ENCODE data around the gene STEEP1. TPM values are rescaled to one million over a fixed set of nuclear protein-coding genes. Genes with fewer than 3 reads are reported as not detected.
"Not testable (repeated sequence)": the region's sequence is repeated elsewhere in the genome, so short reads cannot be mapped to it uniquely, and the experiment has no call there.

The STEEP1 gene
- total RNA-seq, 2 donors from 2014 or later, result 15.9 to 21.2 TPM

DNA sequence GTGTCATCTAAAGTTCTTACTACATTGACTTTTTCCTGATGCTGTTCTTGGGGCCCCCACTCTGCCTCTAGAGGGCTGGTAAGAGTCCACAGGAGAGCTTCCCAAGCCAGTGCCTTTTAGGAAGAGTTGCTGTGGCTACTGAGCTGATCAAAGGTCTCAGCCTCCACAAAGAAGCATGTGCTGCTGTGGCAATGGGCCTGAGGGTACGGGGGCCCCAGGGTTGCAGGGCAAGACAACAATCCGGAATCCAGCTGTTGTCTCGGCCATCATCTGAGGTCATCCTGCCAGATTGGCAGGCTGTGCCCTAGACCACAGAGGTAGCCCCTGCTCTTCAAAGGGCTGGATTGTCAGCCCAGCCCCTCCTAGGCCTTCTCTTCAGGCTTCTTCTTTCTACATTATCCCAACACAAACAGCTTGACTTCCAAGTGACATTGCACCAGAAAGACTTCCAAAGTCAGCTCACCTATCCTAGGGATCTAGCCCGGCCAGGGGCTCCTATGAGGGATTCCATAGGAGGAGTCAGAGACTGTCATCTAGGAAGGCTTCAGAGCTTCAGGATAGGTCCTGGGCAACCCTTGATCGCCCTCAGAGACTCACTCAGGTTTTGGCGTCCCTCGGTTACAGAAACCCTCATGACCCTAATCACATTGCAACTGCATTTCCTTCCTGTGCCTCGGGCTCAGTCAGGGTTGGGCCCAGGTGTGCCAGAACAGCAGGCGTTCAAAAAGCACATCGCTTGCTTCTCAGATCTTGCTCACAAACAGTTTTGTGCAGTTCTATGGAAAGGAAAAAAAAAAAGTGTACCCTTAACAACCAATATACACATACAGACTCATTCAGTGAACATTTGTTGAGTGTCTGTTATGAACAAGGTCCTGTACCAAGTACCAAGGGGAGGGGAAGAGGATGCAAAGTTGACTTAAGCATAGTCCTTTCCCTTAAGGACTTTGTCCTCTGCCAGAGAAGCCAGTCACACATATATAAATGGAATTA is 69.2 kb downstream of the STEEP1 start:
- DNase-seq (no peak), ATAC-seq (peak; percentile 54)
- intact Hi-C loops (cut with DNase I, micrococcal nuclease), result no loop called here

DNA sequence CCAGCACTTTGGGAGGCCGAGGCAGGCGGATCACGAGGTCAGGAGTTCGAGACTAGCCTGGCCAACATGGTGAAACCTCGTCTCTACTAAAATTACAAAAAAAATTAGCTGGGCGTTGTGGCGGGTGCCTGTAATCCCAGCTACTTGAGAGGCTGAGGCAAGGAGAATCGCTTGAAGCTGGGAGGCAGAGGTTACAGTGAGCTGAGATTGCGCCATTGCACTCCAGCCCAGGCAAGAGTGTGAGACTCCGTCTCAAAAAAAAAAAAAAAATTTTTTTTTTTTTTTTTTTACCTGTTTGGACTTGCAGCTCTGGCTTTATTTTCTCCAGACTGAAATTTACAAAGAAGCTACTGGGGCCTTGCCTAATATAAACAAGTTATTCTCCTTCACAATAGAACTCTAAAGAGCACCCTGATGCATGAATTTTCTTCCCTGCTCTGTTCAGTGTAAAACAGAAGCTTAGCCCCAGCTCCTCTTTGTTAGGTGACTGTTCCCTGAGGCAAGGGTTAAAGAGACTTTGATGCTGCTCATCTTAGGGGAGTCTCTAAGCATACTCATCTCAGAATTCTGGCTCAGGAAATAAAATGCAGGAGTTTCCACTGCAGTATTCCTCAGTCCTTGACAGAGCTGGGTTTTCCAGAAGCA is 71.2 kb downstream of the STEEP1 start:
- intact Hi-C loops (cut with DNase I, micrococcal nuclease); DNase-seq; ATAC-seq: not testable (repeated sequence)

- ATAC-seq (no peak), DNase-seq (no peak)
- intact Hi-C loops (cut with DNase I, micrococcal nuclease), result no loop called here
Observed at GRCh38 chrX:119492463-119492862, 72.7 kb downstream of the STEEP1 start.

GRCh38 chrX:119489212-119490074 is 75.8 kb downstream of the STEEP1 start:
- DNase-seq (no peak), ATAC-seq (no peak)
- intact Hi-C loops (cut with DNase I, micrococcal nuclease), result no loop called here

GRCh38 chrX:119488749-119489148 is 76.5 kb downstream of the STEEP1 start:
- peak; percentile 67 for ATAC-seq
- intact Hi-C loops (cut with DNase I, micrococcal nuclease), result no loop called here
- peak; percentile 53 to 80 for DNase-seq

Other genes starting within 250 kb of the STEEP1 start
- 10 to 100 TPM; 24.1 to 31.3 TPM for gene SLC25A43, start 166.1 kb downstream of the STEEP1 start, total RNA-seq
- gene SLC25A5, start 97.0 kb downstream of the STEEP1 start, total RNA-seq, result 1,000 to 10,000 TPM; 1,116 to 1,323 TPM
- 10 to 100 TPM; 73.9 to 92.6 TPM for gene UBE2A, start 9.2 kb upstream of the STEEP1 start, total RNA-seq
- 1 to 10 TPM; 5.5 to 5.7 TPM for gene NKRF, start 41.0 kb upstream of the STEEP1 start, total RNA-seq
- gene SEPTIN6, start 127.8 kb upstream of the STEEP1 start, total RNA-seq, result 10 to 100 TPM; 11.8 to 15.8 TPM
- 1 to 10 TPM; 3.0 to 3.5 TPM for gene SOWAHD, start 193.2 kb upstream of the STEEP1 start, total RNA-seq
- gene RPL39, start 226.2 kb upstream of the STEEP1 start, total RNA-seq, result 1,000 to 10,000 TPM; 1,215 to 1,372 TPM

All from left colon (tissue), 2 donors.